ENCODE data around the gene ELMO2.

- TF ChIP-seq CTCF (IDR thresholded peaks at IDR 0.05) = no peak
- TF ChIP-seq EZH2 (IDR thresholded peaks at IDR 0.05) = no peak
- TF ChIP-seq EZH2phosphoT487 (IDR thresholded peaks at IDR 0.05) = no peak
Observed at GRCh38 chr20:46416839-46417238, 10.4 kb upstream of the ELMO2 start.

Data from neural progenitor cell (in vitro differentiated cells).